ENCODE data around the gene POR.

The POR gene

GRCh38 chr7:75955331-75955955 lies 40.5 kb downstream of the POR start:
- DNase-seq: no peak

- no peak for DNase-seq
Measured at GRCh38 chr7:75957021-75957736, 42.2 kb downstream of the POR start.

- DNase-seq: no peak
Measured at GRCh38 chr7:75958802-75959543, 44.0 kb downstream of the POR start.

- no peak for DNase-seq
Measured at GRCh38 chr7:75960372-75960771, 45.4 kb downstream of the POR start.

GRCh38 chr7:75961218-75961617 lies 46.3 kb downstream of the POR start:
- no peak for DNase-seq

GRCh38 chr7:75962607-75963380 lies 47.8 kb downstream of the POR start:
- no peak for DNase-seq

GRCh38 chr7:75963381-75963995 lies 48.5 kb downstream of the POR start:
- no peak for DNase-seq

- DNase-seq: no peak
Measured at GRCh38 chr7:75965617-75966016, 50.7 kb downstream of the POR start.

- DNase-seq: no peak
Measured at GRCh38 chr7:75966190-75966961, 51.4 kb downstream of the POR start.

- no peak for DNase-seq
Measured at GRCh38 chr7:75967055-75967454, 52.1 kb downstream of the POR start.

GRCh38 chr7:75967487-75967997 lies 52.6 kb downstream of the POR start:
- DNase-seq: no peak

GRCh38 chr7:75968012-75968411 lies 53.1 kb downstream of the POR start:
- no peak for DNase-seq

GRCh38 chr7:75968561-75969001 lies 53.6 kb downstream of the POR start:
- DNase-seq: no peak

- no peak for DNase-seq
Measured at GRCh38 chr7:75969182-75969581, 54.2 kb downstream of the POR start.

GRCh38 chr7:75969704-75970498 lies 54.9 kb downstream of the POR start:
- DNase-seq: no peak

GRCh38 chr7:75971309-75971960 lies 56.5 kb downstream of the POR start:
- DNase-seq: no peak

GRCh38 chr7:75971961-75972763 lies 57.2 kb downstream of the POR start:
- no peak for DNase-seq

GRCh38 chr7:75977743-75978142 lies 62.8 kb downstream of the POR start:
- DNase-seq: no peak

GRCh38 chr7:75979759-75980429 lies 64.9 kb downstream of the POR start:
- DNase-seq: no peak

Data from CD4-positive, alpha-beta T cell treated with Interleukin-4 for 4 hours (primary cell).